ENCODE measurements around the gene CLRN3. TPM values are rescaled to one million over a fixed set of nuclear protein-coding genes. Genes with fewer than 3 reads are reported as not detected.

Gene CLRN3
- not detected in 2 replicates for total RNA-seq (2014; rRNA removed; shearing (Covaris generic))

DNA sequence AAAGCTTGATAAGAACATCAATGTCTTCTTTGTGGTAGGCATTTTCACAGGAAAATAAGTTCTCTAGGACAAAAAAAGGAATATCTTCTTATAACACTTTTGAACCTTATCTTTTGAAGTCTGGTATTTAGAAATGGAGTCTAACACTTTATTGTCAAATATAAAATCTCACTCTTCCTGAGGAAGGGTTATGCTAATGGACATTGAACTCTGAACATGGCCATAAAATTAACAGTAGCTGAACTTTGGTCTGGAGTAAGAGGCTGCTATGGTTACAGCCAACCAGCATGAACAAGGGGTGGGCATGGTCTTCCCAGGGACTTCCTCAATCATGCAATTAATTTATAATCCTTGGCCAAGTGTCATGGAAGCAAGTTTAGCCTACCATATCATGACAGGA, at the start of gene CLRN3:
Gene CLRN3 (minus strand): TSS at position 199 of the 400 bp plus-strand sequence. CDS start 157 bp downstream, at position 42.
- in situ Hi-C loops (cut with HindIII; ENCODE audit: low sequenced_read_pairs): no loop called here

GRCh38 chr10:127940866-127941640, 48.3 kb upstream of the CLRN3 start:
- no peak for DNase-seq (ENCODE audit: low spot score)
- in situ Hi-C loops (cut with HindIII; ENCODE audit: low sequenced_read_pairs): no loop called here

More for the DNA sequence above, at the start of gene CLRN3:
- no peak for DNase-seq (ENCODE audit: low spot score)

DNA sequence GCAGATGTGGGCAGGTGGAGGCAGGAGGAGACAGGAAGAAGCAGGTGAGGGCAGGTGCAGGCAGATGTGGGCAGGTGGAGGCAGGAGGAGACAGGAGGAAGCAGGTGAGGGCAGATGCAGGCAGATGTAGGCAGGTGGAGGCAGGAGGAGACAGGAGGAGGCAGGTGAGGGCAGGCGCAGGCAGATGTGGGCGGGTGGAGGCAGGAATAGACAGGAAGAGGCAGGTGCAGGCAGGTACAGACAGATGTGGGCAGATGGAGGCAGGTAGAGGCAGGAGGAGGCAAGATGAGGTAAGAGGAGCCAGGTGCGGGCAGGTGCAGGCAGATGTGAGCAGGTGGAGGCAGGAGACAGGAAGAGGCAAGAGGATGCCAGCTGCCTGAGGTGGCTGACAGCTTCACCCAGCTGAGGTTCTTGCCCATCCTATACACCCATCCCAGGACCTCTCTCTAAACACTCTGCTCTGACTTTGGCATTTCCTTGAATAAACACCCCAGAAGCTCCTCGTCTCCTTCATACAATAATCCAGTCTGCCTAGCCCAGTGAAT, 47.1 kb upstream of the CLRN3 start:
- DNase-seq (ENCODE audit: low spot score): no peak
- in situ Hi-C loops (cut with HindIII; ENCODE audit: low sequenced_read_pairs): no loop called here

GRCh38 chr10:127937915-127938463, 45.2 kb upstream of the CLRN3 start:
- in situ Hi-C loops (cut with HindIII; ENCODE audit: low sequenced_read_pairs): no loop called here
- no peak for DNase-seq (ENCODE audit: low spot score)

DNA sequence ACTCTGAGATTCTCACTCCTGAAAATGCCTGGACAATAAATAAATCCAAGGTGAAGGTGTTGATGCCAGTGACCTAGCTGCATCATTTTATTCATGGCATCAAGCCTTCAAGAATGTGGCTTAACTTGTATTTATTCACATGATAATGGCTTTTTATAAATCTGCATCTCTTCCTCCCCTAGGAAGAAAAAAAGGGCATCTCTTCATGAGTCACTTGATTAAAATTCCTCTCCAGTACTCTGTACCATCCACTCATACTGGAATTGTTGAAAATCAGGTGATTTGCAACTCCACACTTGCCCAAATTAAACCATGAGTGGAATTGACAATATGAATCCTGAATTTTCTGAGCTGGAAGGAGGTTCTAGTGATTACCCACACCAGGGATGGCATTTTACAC, 44.3 kb upstream of the CLRN3 start:
- DNase-seq (ENCODE audit: low spot score): no peak
- in situ Hi-C loops (cut with HindIII; ENCODE audit: low sequenced_read_pairs): no loop called here

GRCh38 chr10:127935071-127935561, 42.4 kb upstream of the CLRN3 start:
- DNase-seq (ENCODE audit: low spot score): no peak
- in situ Hi-C loops (cut with HindIII; ENCODE audit: low sequenced_read_pairs): no loop called here

DNA sequence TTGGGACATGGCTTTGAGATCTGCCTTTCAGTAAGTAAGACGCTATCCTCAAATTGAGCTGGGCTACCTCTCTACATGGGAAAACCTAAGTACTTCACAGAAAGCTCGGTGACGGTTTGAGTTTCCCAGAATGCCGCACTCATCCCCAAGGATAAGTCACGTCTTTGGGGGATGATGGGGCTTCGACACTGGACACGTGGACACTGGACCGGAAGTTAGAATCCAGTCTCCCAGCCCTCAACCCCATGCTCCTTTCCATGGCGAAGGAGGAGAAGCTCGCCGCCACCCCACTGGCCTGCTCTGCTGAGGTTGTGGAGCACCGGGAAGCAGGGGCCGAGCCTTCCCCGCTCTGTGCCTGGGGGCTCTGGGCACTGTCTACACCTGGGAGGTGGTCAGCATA, 41.6 kb upstream of the CLRN3 start:
- DNase-seq (ENCODE audit: low spot score): no peak
- in situ Hi-C loops (cut with HindIII; ENCODE audit: low sequenced_read_pairs): no loop called here

- in situ Hi-C loops (cut with HindIII; ENCODE audit: low sequenced_read_pairs): no loop called here
- no peak for DNase-seq (ENCODE audit: low spot score)
Observed at GRCh38 chr10:127933271-127933670, 40.5 kb upstream of the CLRN3 start.

DNA sequence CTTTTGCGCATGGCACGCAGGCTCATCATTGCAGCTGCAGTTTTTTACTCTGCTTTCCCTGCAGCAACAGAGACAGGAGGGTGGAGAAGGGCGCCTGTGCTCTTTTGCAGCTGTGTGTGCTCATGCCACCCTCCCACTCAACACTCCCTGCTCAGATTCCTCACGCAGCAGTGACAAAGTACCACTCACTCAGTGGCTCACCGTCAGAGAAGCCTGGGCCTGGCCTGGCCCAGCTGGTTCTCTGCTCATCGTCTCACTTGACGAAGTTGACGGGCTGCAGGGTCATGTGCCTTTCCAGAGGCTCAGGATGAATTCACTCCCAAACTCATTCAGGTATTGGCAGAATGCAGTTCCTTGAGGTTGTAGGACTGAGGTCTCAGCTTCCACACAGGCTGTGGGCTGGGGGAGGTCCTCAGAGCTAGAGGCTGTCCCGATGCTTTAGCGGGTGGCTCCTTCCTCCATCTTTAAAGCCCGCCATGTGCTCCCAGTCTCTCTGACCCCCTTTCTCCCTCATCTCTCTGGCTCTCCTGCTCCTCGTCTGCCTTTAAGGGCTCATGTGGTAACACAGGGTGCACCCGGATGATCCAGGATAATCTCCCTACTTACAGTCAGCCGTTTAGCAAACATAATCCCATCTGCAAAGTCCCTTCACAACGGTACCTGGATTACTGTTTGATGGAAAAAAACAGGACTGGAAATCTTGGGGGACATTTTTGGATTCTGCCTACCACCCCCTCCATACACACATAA, 40.0 kb upstream of the CLRN3 start:
- in situ Hi-C loops (cut with HindIII; ENCODE audit: low sequenced_read_pairs): no loop called here
- DNase-seq (ENCODE audit: low spot score): no peak

- in situ Hi-C loops (cut with HindIII; ENCODE audit: low sequenced_read_pairs): no loop called here
- DNase-seq (ENCODE audit: low spot score): no peak
Observed at GRCh38 chr10:127928021-127928806, 35.5 kb upstream of the CLRN3 start.

DNA sequence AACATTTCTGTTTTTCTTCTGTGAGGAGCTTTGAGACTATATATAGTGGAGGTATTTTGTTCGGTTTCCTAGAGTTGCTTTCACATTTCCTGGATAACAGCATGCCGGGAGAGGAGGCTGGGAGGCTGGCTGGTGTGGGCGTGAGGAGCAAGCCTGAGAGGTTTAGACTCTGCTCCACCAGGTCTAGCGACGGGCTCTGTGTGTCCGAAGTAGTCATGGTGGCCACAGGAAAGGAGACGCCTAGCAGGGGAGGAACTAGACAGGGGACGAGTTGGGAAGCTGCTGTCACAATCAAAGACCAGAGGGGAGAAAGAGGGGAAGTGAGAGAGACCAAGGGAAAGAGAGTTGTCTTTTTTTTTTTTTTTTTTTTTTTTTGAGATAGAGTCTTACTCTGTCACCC, 33.7 kb upstream of the CLRN3 start:
- in situ Hi-C loops (cut with HindIII; ENCODE audit: low sequenced_read_pairs): no loop called here
- DNase-seq (ENCODE audit: low spot score): no peak

GRCh38 chr10:127925471-127926207, 32.9 kb upstream of the CLRN3 start:
- in situ Hi-C loops (cut with HindIII; ENCODE audit: low sequenced_read_pairs): no loop called here
- no peak for DNase-seq (ENCODE audit: low spot score)

- no peak for DNase-seq (ENCODE audit: low spot score)
- in situ Hi-C loops (cut with HindIII; ENCODE audit: low sequenced_read_pairs): no loop called here
Observed at GRCh38 chr10:127923646-127924045, 30.9 kb upstream of the CLRN3 start.

- no peak for DNase-seq (ENCODE audit: low spot score)
- in situ Hi-C loops (cut with HindIII; ENCODE audit: low sequenced_read_pairs): no loop called here
Observed at GRCh38 chr10:127922675-127923366, 30.1 kb upstream of the CLRN3 start.

- in situ Hi-C loops (cut with HindIII; ENCODE audit: low sequenced_read_pairs): no loop called here
- no peak for DNase-seq (ENCODE audit: low spot score)
Observed at GRCh38 chr10:127922206-127922605, 29.5 kb upstream of the CLRN3 start.

GRCh38 chr10:127921753-127922145, 29.0 kb upstream of the CLRN3 start:
- in situ Hi-C loops (cut with HindIII; ENCODE audit: low sequenced_read_pairs): no loop called here
- DNase-seq (ENCODE audit: low spot score): no peak

- DNase-seq (ENCODE audit: low spot score): no peak
- in situ Hi-C loops (cut with HindIII; ENCODE audit: low sequenced_read_pairs): no loop called here
Observed at GRCh38 chr10:127921075-127921752, 28.5 kb upstream of the CLRN3 start.
